Right lobe of liver (tissue), 4 donors: ENCODE data around the gene SRP68.

Experiments used
- CTCF ChIP-seq, 4 donors: fragments of 200-600 bp in 3 of 4; fragments of 450-650 bp in 1 of 4; IDR thresholded peaks; one replicate each; pipeline versions ENCODE4 v1.5.1 to v1.8.0; 2016 to 2022; ENCODE audit warnings: antibody characterized with exemption in 4 of 4, mild to moderate bottlenecking in 2 of 4
- POLR2A ChIP-seq: fragments of 450-650 bp; IDR thresholded peaks from one replicate; pipeline ENCODE4 v1.6.1; 2017; ENCODE audit warnings: antibody characterized with exemption, mild to moderate bottlenecking
- donor health status: DM: no; HTN: no; CAD: no.
- donor health status: DM: no; HTN: no; CAD: no.
- donor health status: DM: no; HTN: yes; CAD: no.

DNA sequence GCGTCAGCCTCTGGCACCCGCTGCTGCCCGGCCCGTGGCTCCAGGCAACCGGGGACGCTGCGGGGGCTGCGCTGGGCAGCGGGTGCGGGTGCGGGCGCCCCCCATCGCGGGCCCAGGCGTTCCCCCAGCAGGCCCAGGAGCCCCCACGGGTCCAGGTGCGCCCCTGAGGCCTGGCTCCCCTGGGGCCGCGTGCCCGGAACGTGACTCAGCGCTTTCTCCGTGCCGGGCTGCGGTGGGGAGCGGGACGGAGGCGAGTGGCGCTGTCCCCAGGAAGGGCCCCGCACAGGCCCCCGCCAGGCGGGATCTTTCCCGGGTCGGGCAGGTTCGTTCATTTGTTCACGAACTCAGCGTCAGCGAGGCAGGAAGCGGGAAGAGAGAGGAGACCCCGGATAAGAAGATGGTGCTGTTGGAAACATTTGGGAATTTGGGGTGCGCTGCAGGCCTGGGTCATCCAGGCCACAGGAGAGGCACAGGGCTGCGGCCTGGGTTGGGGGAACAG, 49.7 kb upstream of the SRP68 start:
- no peak for TF ChIP-seq CTCF (IDR thresholded peaks at IDR 0.05)
- TF ChIP-seq POLR2A = no peak
